Activated CD4-positive, alpha-beta T cell treated with anti-CD3 and anti-CD28 coated beads for 24 hours (primary cell): ENCODE results near the gene KRT74.

Experiments used
- DNase-seq, 2 donors: peaks; one replicate each; pipeline ENCODE4 v3.0.0-alpha.2; 2020; ENCODE audit warnings: low read depth in 2 of 2

KRT74 gene

GRCh38 chr12:52573306-52573705, 337 bp downstream of the KRT74 start:
- DNase-seq = no peak

GRCh38 chr12:52570511-52570910, 3.1 kb downstream of the KRT74 start:
- no peak for DNase-seq

- no peak for DNase-seq
Observed at GRCh38 chr12:52568111-52568510, 5.5 kb downstream of the KRT74 start.

GRCh38 chr12:52566847-52567291, 6.8 kb downstream of the KRT74 start:
- DNase-seq = no peak

GRCh38 chr12:52564582-52564981, 9.1 kb downstream of the KRT74 start:
- no peak for DNase-seq

GRCh38 chr12:52561880-52562449, 11.7 kb downstream of the KRT74 start:
- no peak for DNase-seq

GRCh38 chr12:52559979-52560378, 13.7 kb downstream of the KRT74 start:
- no peak for DNase-seq

GRCh38 chr12:52558781-52559445, 14.7 kb downstream of the KRT74 start:
- no peak for DNase-seq

GRCh38 chr12:52557476-52557875, 16.2 kb downstream of the KRT74 start:
- no peak for DNase-seq

- DNase-seq = no peak
Observed at GRCh38 chr12:52555577-52555976, 18.1 kb downstream of the KRT74 start.

GRCh38 chr12:52552681-52553195, 20.9 kb downstream of the KRT74 start, which contains the start of gene KRT71:
KRT71 (minus strand) TSS chr12:52553145; CDS start chr12:52553077, 68 bp downstream.
- no peak for DNase-seq

GRCh38 chr12:52552055-52552454, 21.6 kb downstream of the KRT74 start:
- DNase-seq = no peak

GRCh38 chr12:52551216-52551865, 22.3 kb downstream of the KRT74 start:
- DNase-seq = no peak

GRCh38 chr12:52546126-52546525, 27.5 kb downstream of the KRT74 start:
- no peak for DNase-seq

- DNase-seq = no peak
Observed at GRCh38 chr12:52543985-52544883, 29.4 kb downstream of the KRT74 start.

- DNase-seq = no peak
Observed at GRCh38 chr12:52542785-52543318, 30.8 kb downstream of the KRT74 start.

GRCh38 chr12:52542157-52542556, 31.5 kb downstream of the KRT74 start:
- no peak for DNase-seq

GRCh38 chr12:52541709-52542108, 31.9 kb downstream of the KRT74 start:
- DNase-seq = no peak

GRCh38 chr12:52540531-52540930, 33.1 kb downstream of the KRT74 start:
- DNase-seq = no peak

- no peak for DNase-seq
Observed at GRCh38 chr12:52539821-52540173, 33.8 kb downstream of the KRT74 start.

GRCh38 chr12:52539083-52539820, 34.4 kb downstream of the KRT74 start:
- no peak for DNase-seq
